DOHH2 (cell line): ENCODE results near the gene CEP131.

ENCODE experiments used
- H3F3A ChIP-seq: fragments of 200-600 bp; sonication (generic), shearing (Covaris generic); 2 replicates; pipeline ENCODE4 v1.6.0; 2016; ENCODE audit warnings: antibody characterized with exemption, mild to moderate bottlenecking; ENCODE audit not compliant: control insufficient read depth, insufficient read depth
- H3K27ac ChIP-seq: fragments of 200-600 bp; sonication (generic); 2 replicates; pipeline ENCODE4 v1.5.1; 2014; ENCODE audit warnings: low read depth, mild to moderate bottlenecking, low read length, moderate library complexity
- H3K27me3 ChIP-seq: fragments of 200-600 bp; sonication (generic); 2 replicates; pipeline ENCODE4 v1.6.1; 2014; ENCODE audit warnings: mild to moderate bottlenecking, low read length, mixed read lengths; ENCODE audit not compliant: control insufficient read depth
- H3K36me3 ChIP-seq: fragments of 200-600 bp; sonication (generic); 2 replicates; pipeline ENCODE4 v1.6.1; 2014; ENCODE audit warnings: mild to moderate bottlenecking, low read length, moderate library complexity, mixed read lengths; ENCODE audit not compliant: control insufficient read depth
- H3K4me1 ChIP-seq: fragments of 200-600 bp; sonication (generic); 2 replicates; pipeline ENCODE4 v1.6.1; 2014; ENCODE audit warnings: mild to moderate bottlenecking, low read length, mixed read lengths; ENCODE audit not compliant: control insufficient read depth
- H3K4me2 ChIP-seq: fragments of 200-600 bp; sonication (generic); 2 replicates; pipeline ENCODE4 v1.6.0; 2014; ENCODE audit warnings: mild to moderate bottlenecking, low read length, moderate library complexity
- H3K4me3 ChIP-seq: fragments of 200-600 bp; sonication (generic); 2 replicates; pipeline ENCODE4 v1.5.1; 2014; ENCODE audit warnings: mild to moderate bottlenecking, low read length, mixed read lengths
- H3K79me2 ChIP-seq: fragments of 200-600 bp; sonication (generic); 2 replicates; pipeline ENCODE4 v1.6.1; 2014; ENCODE audit warnings: mild to moderate bottlenecking, low read length, mixed read lengths; ENCODE audit not compliant: control insufficient read depth
- H3K9me2 ChIP-seq: fragments of 200-600 bp; sonication (generic); replicated peaks from 2 replicates; pipeline ENCODE4 v1.6.1; 2014; ENCODE audit warnings: mild to moderate bottlenecking, low read length, mixed read lengths; ENCODE audit not compliant: control insufficient read depth
- H3K9me3 ChIP-seq: fragments of 200-600 bp; sonication (generic); 2 replicates; pipeline ENCODE4 v1.6.1; 2014; ENCODE audit warnings: antibody characterized with exemption, low read length, mixed read lengths; ENCODE audit not compliant: control insufficient read depth, insufficient read depth
- H4K20me1 ChIP-seq: fragments of 200-600 bp; sonication (generic); 2 replicates; pipeline ENCODE4 v1.6.0; 2014; ENCODE audit warnings: low read depth, mild to moderate bottlenecking, antibody characterized with exemption, low read length, moderate library complexity; ENCODE audit not compliant: control insufficient read depth, insufficient read depth
- CTCF ChIP-seq: fragments of 200-600 bp; sonication (generic); IDR thresholded peaks from one replicate; pipeline ENCODE4 v1.5.1; 2014; ENCODE audit warnings: antibody characterized with exemption, mild to moderate bottlenecking, low read depth, low read length; ENCODE audit not compliant: poor library complexity, severe bottlenecking
- EZH2phosphoT487 ChIP-seq: fragments of 200-600 bp; sonication (generic); IDR thresholded peaks from 2 replicates; pipeline ENCODE4 v1.6.1; 2017; ENCODE audit warnings: borderline replicate concordance, mild to moderate bottlenecking, antibody characterized with exemption, low read length, moderate library complexity, mixed read lengths

CEP131 gene

GRCh38 chr17:81160306-81160705 lies 62.5 kb downstream of the CEP131 start:
- H3K27me3 ChIP-seq, result no peaks in the 10 kb centered on the region
- H3K4me3 ChIP-seq, result no peak overlapping the region
- TF ChIP-seq CTCF (no peak), EZH2phosphoT487 (no peak)
- no peaks in the 10 kb centered on the region for H4K20me1 ChIP-seq
- no peaks in the 10 kb centered on the region for H3K9me2 ChIP-seq
- H3K79me2 ChIP-seq, result no peaks in the 10 kb centered on the region
- no peak overlapping the region for H3K4me2 ChIP-seq
- no peaks in the 10 kb centered on the region for H3K9me3 ChIP-seq
- no peak overlapping the region for H3K27ac ChIP-seq
- no peaks in the 10 kb centered on the region for H3F3A ChIP-seq
- H3K36me3 ChIP-seq, result no peaks in the 10 kb centered on the region
- no peaks in the 10 kb centered on the region for H3K4me1 ChIP-seq

GRCh38 chr17:81159611-81160265 lies 63.0 kb downstream of the CEP131 start:
- Histone ChIP-seq H3K4me3 (no peak overlapping the region), H3K36me3 (no peaks in the 10 kb centered on the region), H3K79me2 (no peaks in the 10 kb centered on the region), H4K20me1 (no peaks in the 10 kb centered on the region), H3K27ac (no peak overlapping the region), H3K27me3 (no peaks in the 10 kb centered on the region), H3K4me2 (no peak overlapping the region), H3K4me1 (no peaks in the 10 kb centered on the region), H3F3A (no peaks in the 10 kb centered on the region), H3K9me3 (no peaks in the 10 kb centered on the region), H3K9me2 (no peaks in the 10 kb centered on the region)
- TF ChIP-seq EZH2phosphoT487, result no peak
- no peak for TF ChIP-seq CTCF

GRCh38 chr17:81158688-81159590 lies 63.8 kb downstream of the CEP131 start:
- H4K20me1 ChIP-seq, result no peaks in the 10 kb centered on the region
- no peak overlapping the region for H3K4me2 ChIP-seq
- no peaks in the 10 kb centered on the region for H3K36me3 ChIP-seq
- no peaks in the 10 kb centered on the region for H3K27me3 ChIP-seq
- H3K9me2 ChIP-seq, result no peaks in the 10 kb centered on the region
- H3K79me2 ChIP-seq, result no peaks in the 10 kb centered on the region
- TF ChIP-seq CTCF (no peak), EZH2phosphoT487 (no peak)
- no peak overlapping the region for H3K27ac ChIP-seq
- H3F3A ChIP-seq, result no peaks in the 10 kb centered on the region
- no peaks in the 10 kb centered on the region for H3K4me1 ChIP-seq
- no peaks in the 10 kb centered on the region for H3K9me3 ChIP-seq
- no peak overlapping the region for H3K4me3 ChIP-seq
